ENCODE results near the gene FSTL4.

GRCh38 chr5:133453084-133453780 lies 159.1 kb downstream of the FSTL4 start:
- no peak for TF ChIP-seq POLR2A (IDR thresholded peaks at IDR 0.05)
- TF ChIP-seq, protein P1, sequence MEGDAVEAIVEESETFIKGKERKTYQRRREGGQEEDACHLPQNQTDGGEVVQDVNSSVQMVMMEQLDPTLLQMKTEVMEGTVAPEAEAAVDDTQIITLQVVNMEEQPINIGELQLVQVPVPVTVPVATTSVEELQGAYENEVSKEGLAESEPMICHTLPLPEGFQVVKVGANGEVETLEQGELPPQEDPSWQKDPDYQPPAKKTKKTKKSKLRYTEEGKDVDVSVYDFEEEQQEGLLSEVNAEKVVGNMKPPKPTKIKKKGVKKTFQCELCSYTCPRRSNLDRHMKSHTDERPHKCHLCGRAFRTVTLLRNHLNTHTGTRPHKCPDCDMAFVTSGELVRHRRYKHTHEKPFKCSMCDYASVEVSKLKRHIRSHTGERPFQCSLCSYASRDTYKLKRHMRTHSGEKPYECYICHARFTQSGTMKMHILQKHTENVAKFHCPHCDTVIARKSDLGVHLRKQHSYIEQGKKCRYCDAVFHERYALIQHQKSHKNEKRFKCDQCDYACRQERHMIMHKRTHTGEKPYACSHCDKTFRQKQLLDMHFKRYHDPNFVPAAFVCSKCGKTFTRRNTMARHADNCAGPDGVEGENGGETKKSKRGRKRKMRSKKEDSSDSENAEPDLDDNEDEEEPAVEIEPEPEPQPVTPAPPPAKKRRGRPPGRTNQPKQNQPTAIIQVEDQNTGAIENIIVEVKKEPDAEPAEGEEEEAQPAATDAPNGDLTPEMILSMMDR (IDR thresholded peaks at IDR 0.05) = no peak

Data from ovary (tissue), 3 donors.